ENCODE data around the gene RDX.

RDX gene

DNA sequence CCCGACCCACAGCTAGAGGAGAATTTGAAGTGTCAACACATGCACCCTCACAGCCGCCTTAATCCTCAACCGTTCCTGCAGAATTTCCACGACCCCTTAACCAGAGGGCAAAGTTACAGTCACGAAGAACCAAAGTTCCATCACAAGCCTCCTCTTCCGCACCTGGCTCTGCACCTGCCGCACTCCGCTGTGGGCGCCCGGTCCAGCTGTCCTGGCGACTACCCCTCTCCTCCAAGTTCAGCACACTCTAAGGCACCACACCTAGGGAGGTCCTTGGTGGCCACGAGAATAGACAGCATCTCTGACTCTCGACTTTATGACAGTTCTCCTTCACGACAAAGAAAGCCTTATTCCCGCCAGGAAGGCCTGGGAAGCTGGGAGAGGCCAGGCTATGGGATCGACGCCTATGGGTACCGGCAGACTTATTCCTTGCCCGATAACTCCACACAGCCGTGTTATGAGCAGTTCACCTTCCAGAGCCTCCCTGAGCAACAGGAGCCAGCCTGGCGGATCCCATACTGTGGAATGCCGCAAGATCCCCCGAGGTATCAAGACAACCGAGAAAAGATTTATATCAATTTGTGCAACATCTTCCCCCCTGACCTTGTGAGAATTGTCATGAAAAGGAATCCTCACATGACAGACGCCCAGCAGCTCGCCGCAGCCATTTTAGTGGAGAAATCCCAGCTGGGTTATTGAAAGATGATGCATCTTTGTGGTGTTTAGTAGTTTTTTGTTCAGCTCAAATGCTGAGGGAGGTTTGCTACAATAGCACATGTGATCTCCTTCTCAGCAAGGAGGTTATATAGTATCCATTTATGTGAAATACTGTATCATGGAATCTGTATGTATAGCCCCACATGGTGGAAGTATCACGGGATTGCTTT, 131.1 kb downstream of the RDX start:
- no peak for DNase-seq

DNA sequence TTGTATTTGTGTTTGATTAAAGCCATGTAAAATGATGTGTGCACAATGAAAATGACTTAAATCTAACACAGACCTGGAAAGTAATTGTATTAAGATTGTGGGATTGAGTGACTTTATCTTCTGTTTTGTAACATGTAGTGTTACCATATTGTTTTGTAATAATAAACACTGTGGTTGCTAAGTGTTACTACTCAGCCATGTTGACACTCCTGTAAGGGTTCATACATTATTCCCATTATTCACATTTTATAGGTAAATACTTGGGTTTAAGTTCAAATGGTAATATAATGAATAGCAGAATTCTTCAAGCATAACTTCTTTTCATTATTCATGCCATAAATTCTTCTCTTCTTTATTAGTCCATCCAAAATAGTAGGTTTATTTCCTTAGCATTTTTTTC, 134.2 kb downstream of the RDX start:
- DNase-seq, result no peak

DNA sequence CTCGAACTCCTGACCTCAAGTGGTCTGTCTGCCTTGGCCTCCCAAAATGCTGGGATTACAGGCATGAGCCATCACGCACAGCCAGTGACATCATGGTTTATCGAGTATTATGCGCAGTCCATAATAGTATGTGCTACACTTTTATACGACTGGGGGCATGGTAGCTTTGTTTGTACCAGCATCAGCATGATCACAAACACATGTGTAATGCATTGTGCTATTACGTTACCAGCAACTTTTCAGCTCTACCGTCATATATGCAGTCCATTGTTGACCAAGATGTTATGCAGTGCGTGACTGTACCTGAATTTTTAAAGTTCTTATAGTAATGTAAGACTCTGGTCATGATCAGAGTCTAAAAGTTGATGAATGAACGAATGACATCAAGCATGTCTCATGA, 135.4 kb downstream of the RDX start:
- no peak for DNase-seq

DNA sequence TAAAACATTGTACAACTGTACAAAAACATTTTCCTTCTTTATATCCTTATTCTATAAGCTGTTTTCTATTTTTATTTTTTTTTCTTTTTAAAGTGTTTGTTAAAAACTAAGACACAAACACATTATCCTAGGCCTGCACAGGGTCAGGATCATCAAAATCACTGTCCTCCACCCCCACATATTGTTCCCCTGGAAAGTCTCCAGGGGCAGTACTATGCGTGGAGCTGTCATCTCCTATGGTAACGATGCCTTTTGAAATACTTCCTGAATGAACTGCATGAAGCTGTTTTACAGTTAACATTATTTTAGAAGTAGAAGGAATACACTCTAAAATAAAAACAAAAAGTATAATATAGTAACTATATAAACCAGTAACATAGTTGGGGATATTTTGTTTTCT, 136.0 kb downstream of the RDX start:
- no peak for DNase-seq

DNA sequence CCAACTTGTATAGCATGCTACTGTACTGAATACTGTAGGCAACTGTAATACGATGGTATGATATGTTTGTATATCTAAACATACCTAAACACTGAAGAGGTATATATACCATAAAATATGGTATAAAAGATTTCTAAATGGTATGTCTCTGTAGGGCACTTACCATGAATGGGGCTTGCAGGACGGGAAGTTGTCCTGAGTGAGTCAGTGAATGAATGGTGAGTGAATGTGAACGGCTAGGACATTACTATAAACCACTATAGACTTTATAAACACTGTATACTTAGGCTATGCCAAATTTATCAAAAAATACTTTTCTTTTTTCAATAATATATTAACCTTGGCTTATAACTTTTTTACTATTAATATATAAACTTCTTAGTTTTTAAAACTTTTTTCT, 136.4 kb downstream of the RDX start:
- no peak for DNase-seq

DNA sequence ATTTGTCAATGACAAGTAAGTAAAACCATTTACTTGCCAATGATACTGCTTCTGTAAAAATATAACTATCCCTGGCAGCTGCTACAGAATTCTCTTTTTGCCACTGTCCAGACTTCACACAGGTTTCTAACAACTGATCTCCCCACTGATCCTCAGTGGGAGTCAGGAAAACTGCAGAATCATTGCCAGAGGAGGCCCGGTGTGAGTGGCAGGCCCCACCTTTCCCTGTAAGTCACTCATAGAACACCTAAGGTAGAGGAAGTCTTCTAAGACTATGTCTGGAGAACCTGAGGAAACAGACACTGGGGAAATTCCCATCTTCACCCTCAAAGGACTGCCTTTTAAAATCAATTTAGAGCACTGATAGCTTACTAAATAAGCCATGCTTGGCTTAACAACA, 136.9 kb downstream of the RDX start:
- DNase-seq, result no peak

DNA sequence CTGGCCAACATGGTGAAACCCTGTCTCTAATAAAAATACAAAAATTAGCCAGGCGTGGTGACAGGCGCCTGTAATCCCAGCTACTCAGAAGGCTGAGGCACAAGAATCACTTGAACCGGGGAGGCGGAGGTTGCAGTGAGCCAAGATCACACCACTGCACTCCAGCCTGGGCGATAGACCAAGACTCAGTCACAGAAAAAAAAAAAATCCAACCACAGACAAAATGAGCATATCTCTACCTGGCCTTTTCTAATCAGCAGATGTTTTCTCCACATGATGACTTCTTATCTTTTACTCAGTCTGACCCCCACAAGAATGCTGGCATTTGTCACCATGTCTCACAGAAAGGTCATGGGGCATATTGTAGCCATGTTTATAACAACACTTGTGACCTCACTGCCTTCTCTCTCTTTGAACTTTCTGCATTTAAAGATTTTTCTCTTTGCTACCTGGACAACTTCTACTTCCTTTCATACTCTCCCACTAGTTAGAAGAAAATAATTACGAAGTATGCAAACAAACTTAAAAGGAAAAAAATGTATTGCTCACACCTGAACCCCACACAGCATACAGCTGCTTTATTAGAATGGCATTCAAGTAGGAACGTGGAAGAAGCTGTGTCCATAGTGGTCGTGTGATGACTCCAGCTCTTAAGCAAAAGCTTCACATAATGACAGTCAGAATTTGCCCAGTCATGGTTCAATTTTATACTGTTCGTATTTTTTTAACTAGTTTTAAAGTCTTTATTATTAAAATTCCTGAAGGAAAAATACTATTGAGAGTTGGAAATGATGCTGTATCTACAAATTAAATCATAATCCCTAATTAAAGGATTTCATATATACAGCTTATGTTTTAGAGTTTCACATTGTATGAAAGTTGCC, 137.9 kb downstream of the RDX start:
- DNase-seq, result no peak

DNA sequence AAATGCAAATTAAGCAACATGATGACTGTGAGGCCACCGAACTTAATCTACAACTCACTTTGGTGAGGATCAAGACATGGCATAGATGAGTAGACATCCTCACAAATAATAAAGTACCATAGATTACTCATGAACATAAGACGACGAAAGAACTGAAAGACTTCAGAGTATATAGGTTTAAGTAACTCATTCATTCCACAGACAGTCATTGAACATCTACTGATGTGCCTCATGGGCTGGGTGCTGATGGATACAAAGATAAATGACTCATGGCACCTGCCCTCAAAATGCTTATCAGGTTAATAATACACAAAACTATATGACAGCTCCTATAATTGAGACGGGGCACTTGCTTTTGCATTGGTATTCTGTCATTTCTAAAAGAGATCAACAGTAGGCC, 139.9 kb downstream of the RDX start:
- DNase-seq, result no peak

DNA sequence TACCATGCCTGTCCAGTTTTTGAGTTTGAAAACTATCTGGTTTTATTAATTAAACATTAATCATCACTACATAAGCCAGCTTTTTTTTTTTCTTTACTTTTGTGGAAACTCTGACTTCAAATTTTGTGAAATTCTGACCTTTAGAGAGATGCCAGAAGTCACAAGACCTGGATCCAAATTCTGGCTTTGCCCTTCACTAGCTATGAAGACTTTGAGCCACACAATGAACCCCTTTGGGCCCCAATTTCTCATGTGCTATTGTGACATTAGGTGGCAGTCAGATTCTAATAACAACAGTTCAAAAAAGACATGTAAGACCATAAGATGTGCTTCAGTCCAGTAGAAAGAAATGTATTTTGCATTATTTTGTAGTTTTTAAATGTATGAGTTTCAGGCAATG, 142.9 kb downstream of the RDX start:
- DNase-seq, result no peak

DNA sequence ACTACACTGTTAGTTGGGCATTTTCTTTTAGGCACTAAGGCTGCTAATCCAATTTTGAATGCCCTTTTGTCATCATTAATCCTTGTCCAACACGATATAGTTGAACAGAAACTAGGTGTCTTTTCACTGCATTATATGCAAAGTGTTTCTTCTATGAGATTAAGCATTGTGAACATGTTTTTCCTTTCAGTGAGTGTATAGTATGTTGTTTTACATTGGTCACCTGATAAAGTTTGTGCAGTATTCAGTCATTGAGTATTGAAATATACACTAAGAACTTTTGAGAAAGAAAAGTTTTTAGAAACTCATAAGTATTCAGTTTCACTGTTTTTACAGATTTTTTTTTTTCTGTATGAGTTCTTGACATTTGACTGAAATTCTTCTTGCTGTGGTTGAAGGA, 144.2 kb downstream of the RDX start:
- DNase-seq, result no peak

DNA sequence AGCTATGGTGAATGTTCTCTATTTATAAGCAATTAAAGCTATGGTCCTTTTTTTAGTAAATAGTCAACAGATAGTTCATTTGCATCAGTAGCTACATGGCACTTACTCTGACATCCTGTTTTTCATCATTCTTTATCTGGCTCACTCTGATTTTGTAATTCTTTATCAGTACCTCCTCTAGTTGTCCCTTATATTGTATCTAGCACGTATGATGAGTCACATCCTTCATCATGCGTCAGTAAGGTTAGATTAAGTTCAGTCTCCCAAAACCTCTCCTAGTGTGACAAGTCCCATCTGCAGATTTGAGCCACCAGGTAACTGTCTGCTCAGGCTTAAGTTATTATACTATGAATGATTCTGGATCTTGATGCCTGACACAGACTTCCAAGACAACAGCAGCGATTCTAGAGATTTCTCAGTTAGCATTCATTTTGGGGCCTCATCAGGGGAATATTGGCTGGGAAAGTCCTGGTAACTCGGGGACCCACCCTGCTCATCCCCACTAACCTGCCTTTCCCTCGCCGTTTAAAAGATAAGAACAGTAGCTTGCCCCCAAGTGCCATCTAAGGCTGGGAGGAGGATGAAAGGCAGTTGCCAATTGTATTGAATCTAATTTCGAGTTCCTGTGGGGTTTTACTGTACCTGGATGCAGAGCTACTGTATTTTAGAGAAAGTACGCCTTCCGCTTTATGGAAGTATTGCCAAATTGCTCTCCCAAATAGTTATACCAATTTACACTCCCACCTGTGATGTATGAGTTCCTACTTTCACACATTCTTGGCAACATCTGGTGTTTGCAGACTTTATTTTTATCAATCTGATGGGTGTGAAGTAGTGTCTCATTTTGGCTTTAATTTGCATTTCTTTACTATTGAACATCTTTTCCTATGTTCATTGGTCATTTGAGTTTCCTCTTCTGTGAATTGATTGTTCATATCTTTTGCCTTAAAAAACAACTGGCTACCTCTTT, 147.4 kb downstream of the RDX start:
- DNase-seq, result no peak

DNA sequence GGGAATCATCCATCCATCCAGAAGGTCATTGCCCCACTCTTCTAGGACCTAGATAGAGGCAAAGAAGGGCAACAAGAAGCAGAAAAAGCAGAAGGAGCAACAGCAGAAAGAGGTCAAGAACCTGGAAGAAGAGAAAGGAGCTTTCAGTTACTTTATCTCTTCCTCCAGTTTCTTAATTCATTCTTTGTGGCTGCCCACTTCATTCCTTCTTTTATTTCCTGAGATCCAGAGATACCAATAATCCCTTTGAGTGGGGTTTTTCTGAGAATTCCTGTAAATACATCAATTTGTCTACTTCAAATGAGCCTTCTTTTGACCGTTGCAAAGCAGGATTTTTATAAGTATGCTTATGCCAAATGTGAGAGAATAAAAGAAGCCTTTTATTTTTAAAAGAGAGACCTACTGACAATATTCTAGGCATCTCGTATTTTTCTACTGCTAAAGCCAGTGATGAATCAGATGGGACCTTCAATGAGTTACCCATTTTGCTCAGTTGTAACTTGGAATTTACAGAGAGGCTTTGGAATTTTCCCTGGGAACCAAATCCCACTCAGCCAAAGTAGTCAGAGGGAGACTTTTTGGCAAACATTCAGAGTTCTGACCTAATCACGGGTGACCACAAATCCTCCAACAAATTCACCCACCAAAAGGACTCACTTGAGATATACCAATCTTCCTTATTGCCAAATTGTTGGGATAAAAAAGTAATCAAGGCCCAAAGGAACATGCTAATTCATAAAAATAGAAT, 148.3 kb downstream of the RDX start:
- DNase-seq, result no peak

DNA sequence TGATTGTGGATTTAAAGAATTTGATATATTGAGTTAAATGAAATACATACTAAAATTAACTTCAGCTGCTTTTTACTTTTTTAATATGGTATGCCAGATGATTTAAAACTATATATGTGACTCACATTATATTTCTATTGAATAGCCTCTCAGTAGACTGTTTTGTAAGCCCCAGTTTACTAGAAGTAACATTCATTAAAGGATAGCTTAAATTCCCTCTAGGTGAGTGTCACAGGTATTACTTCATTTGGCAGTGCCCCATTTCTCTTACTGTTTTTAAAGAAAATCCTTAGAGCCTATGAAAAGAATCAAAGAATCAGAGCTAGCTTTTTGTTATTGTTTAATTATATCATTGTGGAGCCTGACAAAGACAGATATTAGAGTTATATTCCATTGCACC, 154.6 kb downstream of the RDX start:
- DNase-seq, result no peak

DNA sequence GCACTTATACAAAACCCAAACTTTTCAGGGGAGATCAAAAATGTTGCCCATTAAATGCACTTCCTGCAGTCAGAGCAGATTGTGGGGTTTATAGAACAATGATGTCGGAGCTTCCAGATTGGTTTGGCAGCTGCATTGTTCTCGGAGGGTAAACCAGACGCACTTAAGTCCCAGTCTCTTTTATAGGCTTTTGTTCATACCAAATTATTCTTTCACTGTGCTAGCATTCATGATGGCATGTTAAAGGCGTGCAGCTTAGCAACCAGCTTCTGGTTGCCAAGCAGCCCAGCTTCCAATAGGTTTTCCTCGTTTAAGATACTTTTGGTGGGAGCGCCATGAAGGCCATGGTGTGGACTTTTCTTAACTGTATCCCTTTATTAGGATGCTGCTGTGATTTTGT, 162.3 kb downstream of the RDX start:
- DNase-seq, result no peak

DNA sequence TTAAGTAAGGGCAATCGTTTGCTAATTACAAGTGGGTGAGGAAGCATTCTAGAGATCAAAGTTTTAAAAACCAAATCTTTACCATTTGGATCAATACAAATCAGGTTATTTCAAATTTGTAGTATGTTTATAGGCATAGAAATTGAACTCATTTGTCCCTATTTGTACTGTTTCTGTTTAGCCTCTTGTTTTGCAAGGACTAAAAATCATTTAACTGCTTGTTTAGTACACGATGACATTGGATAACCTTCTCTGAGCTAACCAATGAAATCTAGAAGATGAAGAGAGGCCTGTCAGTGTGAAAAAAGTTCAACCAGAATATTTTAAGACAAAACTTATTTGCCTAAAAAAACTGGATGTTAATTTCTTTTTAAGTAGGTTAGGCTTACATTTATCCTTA, 163.3 kb downstream of the RDX start:
- DNase-seq, result no peak

DNA sequence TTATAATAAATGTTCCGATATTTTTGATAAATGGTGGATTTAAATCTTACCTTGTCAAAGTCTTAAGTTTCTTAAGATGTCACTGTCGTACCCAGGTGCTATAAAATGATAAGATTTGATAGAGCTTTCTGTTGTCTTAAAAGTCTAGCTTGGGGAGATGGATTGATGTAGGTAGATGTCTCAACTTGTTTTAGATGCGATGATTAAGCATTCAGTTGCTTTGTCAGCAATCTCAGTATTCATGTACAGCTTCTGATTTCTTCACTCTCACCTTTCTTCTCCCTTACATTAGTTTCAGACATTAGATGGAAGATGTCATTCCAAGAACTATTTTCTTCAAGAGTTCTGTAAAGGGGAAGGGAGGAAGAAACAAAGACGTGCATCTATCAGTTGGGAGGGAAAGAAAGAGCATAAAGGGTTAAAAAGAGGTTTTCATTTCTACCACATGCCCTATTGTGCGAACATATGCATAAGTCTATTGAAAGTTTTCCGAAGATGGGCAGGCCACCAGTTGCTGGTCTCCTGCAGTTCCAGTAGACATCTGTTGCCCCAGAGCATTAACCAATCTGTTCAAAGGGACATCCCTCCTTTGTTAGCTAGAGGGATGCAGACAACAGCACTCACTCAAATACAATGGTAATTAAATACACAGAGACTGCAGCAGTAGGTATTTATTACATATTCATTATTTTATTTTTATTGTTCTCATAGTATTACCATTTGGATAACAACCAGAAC, 164.9 kb downstream of the RDX start:
- DNase-seq, result no peak

DNA sequence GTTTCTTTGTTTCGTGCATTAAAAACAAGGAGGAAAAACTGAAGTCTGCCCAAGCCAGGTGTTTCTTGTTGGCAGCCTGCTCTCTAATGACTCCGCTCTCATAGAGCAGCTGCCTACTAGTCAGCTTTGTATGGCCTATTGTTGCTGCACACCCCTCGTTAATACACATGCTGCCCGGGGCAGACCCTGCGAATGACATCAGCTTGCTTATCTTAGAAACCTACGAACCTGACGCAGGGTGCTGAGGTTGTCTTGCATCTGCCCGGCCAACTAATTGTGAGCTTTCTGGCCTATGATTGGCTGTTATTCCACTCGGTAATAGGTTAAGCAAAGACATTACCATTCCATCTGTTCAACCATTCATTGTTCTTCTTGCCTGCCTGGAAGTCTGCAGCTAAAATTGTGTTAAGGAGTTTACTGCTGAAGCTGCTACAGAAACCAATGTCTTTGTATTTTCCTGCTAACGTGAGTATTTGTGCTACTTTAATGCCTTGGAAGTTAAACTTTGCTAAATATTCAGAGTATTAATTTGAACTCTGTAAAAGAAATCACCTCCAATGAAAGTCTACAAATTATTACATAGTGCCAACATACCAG, 165.7 kb downstream of the RDX start:
- no peak for DNase-seq

DNA sequence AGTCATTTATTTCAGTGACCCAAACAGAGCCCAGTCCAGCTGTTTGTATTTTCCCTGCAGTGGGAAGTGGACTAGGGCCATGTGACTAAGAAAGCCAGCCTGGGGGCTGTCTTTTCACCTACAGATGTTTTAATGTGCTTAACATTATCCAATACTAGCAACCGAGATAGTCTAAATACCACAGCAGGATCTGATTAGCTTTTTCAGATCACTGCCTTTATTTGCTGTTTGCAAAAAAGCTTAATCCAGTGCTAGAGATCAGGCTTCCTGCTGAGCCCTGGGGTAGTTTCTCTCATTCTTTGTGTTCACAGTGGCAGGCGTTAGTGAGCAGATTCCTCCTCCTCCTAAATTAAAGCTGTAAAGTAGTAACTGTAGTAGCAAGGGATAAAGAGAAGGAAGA, 168.3 kb downstream of the RDX start:
- no peak for DNase-seq

DNA sequence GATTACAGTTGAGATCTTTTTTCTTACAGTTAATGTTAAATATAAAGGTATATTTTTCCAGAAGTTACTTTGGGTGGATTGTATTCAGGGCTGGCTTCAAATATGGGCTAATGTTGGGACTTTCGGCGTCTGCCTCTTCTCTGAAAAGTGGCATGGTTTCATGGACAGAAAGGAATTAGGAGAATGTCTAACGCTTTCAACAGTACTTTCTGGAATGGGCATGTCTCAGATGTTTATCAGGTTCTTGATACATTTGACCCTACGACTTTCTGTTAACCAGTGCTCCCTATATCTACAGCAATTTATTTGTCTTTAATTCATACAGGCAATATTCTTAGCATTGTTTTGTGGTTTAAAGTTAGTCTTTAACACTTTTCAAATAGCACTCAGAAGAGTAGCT, 169.5 kb downstream of the RDX start:
- DNase-seq, result no peak

DNA sequence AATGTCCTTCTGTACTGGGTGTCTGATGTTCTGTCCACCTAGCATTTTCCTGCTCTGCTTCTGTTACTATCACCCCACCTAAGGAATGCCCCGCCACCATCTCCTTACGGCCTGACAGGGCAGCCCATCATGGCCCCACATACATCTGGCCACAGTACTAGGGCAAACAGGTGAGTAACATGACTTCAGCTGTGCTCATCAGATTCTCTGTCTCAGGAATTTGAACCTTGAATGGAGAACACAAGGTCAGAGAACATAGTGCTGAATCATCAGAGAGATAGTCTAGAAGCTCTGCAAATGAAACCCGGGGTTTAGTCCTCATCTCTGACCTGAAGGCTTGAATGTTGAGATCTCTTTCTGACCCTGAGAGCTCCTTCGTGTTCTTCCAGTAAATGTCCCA, 170.8 kb downstream of the RDX start:
- DNase-seq, result no peak
